Fibroblast of lung (primary cell): ENCODE measurements around the gene COPB1. TPM values are rescaled to one million over a fixed set of nuclear protein-coding genes. Genes with fewer than 3 reads are reported as not detected.
A peak's percentile ranks its signal among the peaks of the same experiment; 100 is the strongest.

Experiments used
- DNase-seq, 2 donors: peaks; one replicate each; pipeline versions ENCODE4 v3.0.0 to v3.0.0-alpha.2; 2010; ENCODE audit warnings: low read depth in 2 of 2
- H2AFZ ChIP-seq: 2 replicates; pipeline ENCODE4 v1.5.1; 2012; ENCODE audit warnings: low read length, control low read depth, inconsistent platforms
- H3K27ac ChIP-seq: 2 replicates; pipeline ENCODE4 v1.5.1; 2011; ENCODE audit warnings: low read length, control low read depth; ENCODE audit not compliant: insufficient read depth
- H3K27me3 ChIP-seq: 2 replicates; pipeline ENCODE4 v1.5.1; 2011; ENCODE audit warnings: mild to moderate bottlenecking, low read length; ENCODE audit not compliant: control insufficient read depth, insufficient read depth
- H3K36me3 ChIP-seq: 2 replicates; pipeline ENCODE4 v1.5.1; 2011; ENCODE audit warnings: low read length; ENCODE audit not compliant: control insufficient read depth, insufficient read depth
- H3K4me1 ChIP-seq: 2 replicates; pipeline ENCODE4 v1.5.1; 2011; ENCODE audit warnings: low read length; ENCODE audit not compliant: control insufficient read depth, insufficient read depth; ENCODE audit errors: extremely low read depth
- H3K4me2 ChIP-seq: 2 replicates; pipeline ENCODE4 v1.5.1; 2011; ENCODE audit warnings: low read length, control low read depth; ENCODE audit not compliant: insufficient read depth; ENCODE audit errors: extremely low read depth
- H3K4me3 ChIP-seq, 4 experiments: fragments of 200-600 bp in 1 of 4; sonication (generic) in 1 of 4; replicated peaks in 1 of 4; 2 replicates each; pipeline ENCODE4 v1.5.1; 2011 to 2016; ENCODE audit warnings: low read length in 4 of 4, low read depth in 3 of 4, mild to moderate bottlenecking in 3 of 4, control low read depth in 2 of 4, inconsistent platforms in 1 of 4, mixed read lengths in 1 of 4; ENCODE audit not compliant: insufficient read depth in 1 of 4; ENCODE audit errors: control extremely low read depth in 1 of 4
- H3K79me2 ChIP-seq: 2 replicates; pipeline ENCODE4 v1.5.1; 2012; ENCODE audit warnings: mild to moderate bottlenecking, low read length, inconsistent platforms; ENCODE audit not compliant: control insufficient read depth, insufficient read depth
- H3K9ac ChIP-seq: 2 replicates; pipeline ENCODE4 v1.5.1; 2011; ENCODE audit warnings: mild to moderate bottlenecking, low read length, control low read depth; ENCODE audit not compliant: insufficient read depth
- H3K9me3 ChIP-seq: 2 replicates; pipeline ENCODE4 v1.5.1; 2012; ENCODE audit warnings: low read depth, low read length; ENCODE audit not compliant: control insufficient read depth, insufficient read depth
- H4K20me1 ChIP-seq: 2 replicates; pipeline ENCODE4 v1.5.1; 2011; ENCODE audit warnings: low read length; ENCODE audit not compliant: control insufficient read depth, insufficient read depth; ENCODE audit errors: extremely low read depth
- EZH2 ChIP-seq: IDR thresholded peaks from 2 replicates; pipeline ENCODE4 v1.5.1; 2012; ENCODE audit warnings: low read length, control low read depth, mild to moderate bottlenecking; ENCODE audit errors: missing control alignments
- polyA plus RNA-seq, 2 donors: library from polyadenylated mRNA; depleted of rRNA in 1 of 2; stranded (reverse) in 1 of 2; unstranded in 1 of 2; fragments of >200 nt; gene quantifications; 2 replicates each; pipeline ENCODE4 v1.2.1, GENCODE V29; 2011 to 2012; ENCODE audit warnings: missing spikeins in 1 of 2
- total RNA-seq: library from RNA; depleted of rRNA; stranded (reverse); fragments of >200 nt; gene quantifications from 2 replicates; pipeline ENCODE4 v1.2.1, GENCODE V29; 2014
- TF ChIP-seq, protein P1 (sequence below), 2 donors: IDR thresholded peaks in 1 of 2; conservative IDR thresholded peaks in 1 of 2; 1 replicate in 1 of 2; 2 replicates in 1 of 2; pipeline ENCODE4 v1.5.1; 2011 to 2012; ENCODE audit warnings: low read length in 2 of 2, control low read depth in 1 of 2, inconsistent platforms in 1 of 2, low read depth in 1 of 2, mild to moderate bottlenecking in 1 of 2

The COPB1 gene
- total and polyA plus RNA-seq, 2 donors (not counting 1 experiment from before 2014, with no cell fraction given) = 264 to 292 TPM

GRCh38 chr11:14446701-14447169 is 52.9 kb downstream of the COPB1 start:
- no peak for TF ChIP-seq EZH2
- TF ChIP-seq, protein P1, sequence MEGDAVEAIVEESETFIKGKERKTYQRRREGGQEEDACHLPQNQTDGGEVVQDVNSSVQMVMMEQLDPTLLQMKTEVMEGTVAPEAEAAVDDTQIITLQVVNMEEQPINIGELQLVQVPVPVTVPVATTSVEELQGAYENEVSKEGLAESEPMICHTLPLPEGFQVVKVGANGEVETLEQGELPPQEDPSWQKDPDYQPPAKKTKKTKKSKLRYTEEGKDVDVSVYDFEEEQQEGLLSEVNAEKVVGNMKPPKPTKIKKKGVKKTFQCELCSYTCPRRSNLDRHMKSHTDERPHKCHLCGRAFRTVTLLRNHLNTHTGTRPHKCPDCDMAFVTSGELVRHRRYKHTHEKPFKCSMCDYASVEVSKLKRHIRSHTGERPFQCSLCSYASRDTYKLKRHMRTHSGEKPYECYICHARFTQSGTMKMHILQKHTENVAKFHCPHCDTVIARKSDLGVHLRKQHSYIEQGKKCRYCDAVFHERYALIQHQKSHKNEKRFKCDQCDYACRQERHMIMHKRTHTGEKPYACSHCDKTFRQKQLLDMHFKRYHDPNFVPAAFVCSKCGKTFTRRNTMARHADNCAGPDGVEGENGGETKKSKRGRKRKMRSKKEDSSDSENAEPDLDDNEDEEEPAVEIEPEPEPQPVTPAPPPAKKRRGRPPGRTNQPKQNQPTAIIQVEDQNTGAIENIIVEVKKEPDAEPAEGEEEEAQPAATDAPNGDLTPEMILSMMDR (conservative IDR thresholded peaks at IDR 0.05 in 1 of 2, IDR thresholded peaks at IDR 0.05 in 1 of 2; ENCODE audit: low read depth in 1 of 2, low read length in 2 of 2) = no peak

GRCh38 chr11:14445542-14446530 is 53.8 kb downstream of the COPB1 start:
- no peaks in the 10 kb centered on the region for H3K79me2 ChIP-seq
- no peaks in the 10 kb centered on the region for H3K9me3 ChIP-seq
- H3K27me3 ChIP-seq = no peaks in the 10 kb centered on the region
- H3K36me3 ChIP-seq = no peaks in the 10 kb centered on the region
- H2AFZ ChIP-seq = no peak overlapping the region
- TF ChIP-seq EZH2 = no peak
- TF ChIP-seq, protein P1 (conservative IDR thresholded peaks at IDR 0.05 in 1 of 2, IDR thresholded peaks at IDR 0.05 in 1 of 2; ENCODE audit: low read depth in 1 of 2, low read length in 2 of 2) = no peak
- H3K4me1 ChIP-seq = peaks cover 6% of the 10 kb centered on the region
- peak overlapping the region; percentile 65 for H3K4me2 ChIP-seq
- H3K9ac ChIP-seq = no peak overlapping the region
- DNase-seq = peak; percentile 14 to 51
- H4K20me1 ChIP-seq = no peaks in the 10 kb centered on the region
- peak overlapping the region in 2 of 4 experiments; percentile 2 to 24 for H3K4me3 ChIP-seq
- peak overlapping the region; percentile 26 for H3K27ac ChIP-seq

More at GRCh38 chr11:14446701-14447169, 52.9 kb downstream of the COPB1 start:
- H3K79me2 ChIP-seq = no peaks in the 10 kb centered on the region
- H3K4me3 ChIP-seq = peak overlapping the region in 1 of 4 experiments; percentile 24
- peak in 1 of 2 donors; percentile 67 for DNase-seq
- H4K20me1 ChIP-seq = no peaks in the 10 kb centered on the region
- H3K27me3 ChIP-seq = no peaks in the 10 kb centered on the region
- H3K4me1 ChIP-seq = peaks cover 6% of the 10 kb centered on the region
- H3K9me3 ChIP-seq = no peaks in the 10 kb centered on the region
- H3K27ac ChIP-seq = peak overlapping the region; percentile 26
- no peak overlapping the region for H3K9ac ChIP-seq
- no peaks in the 10 kb centered on the region for H3K36me3 ChIP-seq
- peak overlapping the region; percentile 65 for H3K4me2 ChIP-seq
- no peak overlapping the region for H2AFZ ChIP-seq

DNA sequence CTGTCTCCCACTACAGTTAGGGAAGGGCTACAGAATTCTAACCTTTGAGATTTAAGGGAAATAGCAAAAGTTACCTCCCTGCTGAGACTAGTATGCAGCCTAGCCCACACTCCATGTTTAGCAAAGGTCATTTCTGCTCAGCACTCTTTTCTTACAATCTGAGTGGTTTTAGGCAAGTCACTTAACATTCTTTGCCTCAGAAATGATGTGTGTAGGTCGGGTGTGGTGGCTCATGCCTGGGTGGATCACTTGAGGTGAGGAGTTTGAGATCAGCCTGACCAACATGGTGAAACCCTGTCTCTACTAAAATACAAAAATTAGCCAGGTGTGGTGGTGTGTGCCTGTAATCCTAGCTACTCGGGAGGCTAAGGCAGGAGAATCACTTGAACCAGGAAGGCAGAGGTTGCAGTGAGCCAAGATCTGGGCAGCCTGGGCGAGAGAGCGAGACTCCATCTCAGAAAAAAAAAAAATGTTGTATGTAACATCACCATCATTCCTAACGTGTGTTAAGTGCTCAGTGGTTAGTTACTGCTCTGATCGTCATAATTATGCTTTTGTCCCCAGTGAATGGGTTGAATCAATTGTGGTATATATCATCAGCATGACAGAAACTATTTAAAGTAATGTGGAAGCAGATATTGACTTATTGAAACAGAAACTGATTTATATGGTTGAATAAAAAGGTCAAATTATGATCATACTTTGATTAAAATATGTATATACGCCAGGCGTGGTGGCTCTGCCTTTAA is 55.0 kb downstream of the COPB1 start:
- Histone ChIP-seq H3K27me3 (no peaks in the 10 kb centered on the region), H3K9ac (no peak overlapping the region), H3K4me2 (no peak overlapping the region), H3K27ac (no peak overlapping the region), H3K79me2 (no peaks in the 10 kb centered on the region), H3K4me3 (no peak overlapping the region), H2AFZ (no peak overlapping the region), H3K36me3 (no peaks in the 10 kb centered on the region), H3K9me3 (no peaks in the 10 kb centered on the region), H4K20me1 (no peaks in the 10 kb centered on the region), H3K4me1 (peaks cover 6% of the 10 kb centered on the region)
- no peak for TF ChIP-seq EZH2
- TF ChIP-seq, protein P1 (conservative IDR thresholded peaks at IDR 0.05 in 1 of 2, IDR thresholded peaks at IDR 0.05 in 1 of 2; ENCODE audit: low read depth in 1 of 2, low read length in 2 of 2) = no peak
- DNase-seq = no peak
